BE2C (cell line): ENCODE measurements around the gene FARS2.

Experiments used
- DNase-seq: peaks from one replicate; pipeline ENCODE4 v3.0.0-alpha.2; 2020
- H3K27me3 ChIP-seq: fragments of 250-450 bp; sonication (Bioruptor Pico); 2 replicates; pipeline ENCODE4 v1.5.1; 2020; ENCODE audit warnings: mild to moderate bottlenecking
- H3K36me3 ChIP-seq: fragments of 250-450 bp; sonication (Bioruptor Pico); 2 replicates; pipeline ENCODE4 v1.5.1; 2020; ENCODE audit warnings: mild to moderate bottlenecking
- H3K4me1 ChIP-seq: fragments of 250-450 bp; sonication (Bioruptor Pico); 2 replicates; pipeline ENCODE4 v1.5.1; 2020
- H3K4me3 ChIP-seq: 2 replicates; pipeline ENCODE4 v1.5.1; 2011; ENCODE audit warnings: low read depth, low read length
- H3K9me3 ChIP-seq: fragments of 250-450 bp; sonication (Bioruptor Pico); 2 replicates; pipeline ENCODE4 v1.5.1; 2020
- TF ChIP-seq, protein P1 (sequence below): IDR thresholded peaks from 2 replicates; pipeline ENCODE4 v1.5.1; 2012; ENCODE audit warnings: mild to moderate bottlenecking, low read depth, low read length

Gene FARS2

DNA sequence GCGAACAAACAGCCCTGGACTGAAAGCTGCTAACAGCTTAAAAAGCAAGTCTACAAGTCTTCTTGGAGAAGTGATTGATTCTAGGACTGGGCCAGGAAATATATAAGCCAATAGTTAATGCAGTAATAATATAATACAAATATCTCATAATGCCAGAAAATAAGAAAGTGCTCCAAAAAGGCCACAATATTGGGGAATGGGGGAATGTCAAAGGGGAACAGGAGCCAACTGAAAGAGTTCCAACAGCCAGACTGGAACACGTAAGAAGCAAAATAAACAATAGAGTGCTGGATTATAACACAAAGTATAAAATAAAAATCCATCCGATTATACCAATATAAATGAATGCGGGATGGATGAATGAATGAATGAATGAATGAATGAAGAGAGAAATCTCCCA lies 449.6 kb downstream of the FARS2 start:
- Histone ChIP-seq H3K27me3 (no peaks in the 10 kb centered on the region), H3K4me1 (peaks cover 2% of the 10 kb centered on the region; the same call in 1 of the 2 replicates)

DNA sequence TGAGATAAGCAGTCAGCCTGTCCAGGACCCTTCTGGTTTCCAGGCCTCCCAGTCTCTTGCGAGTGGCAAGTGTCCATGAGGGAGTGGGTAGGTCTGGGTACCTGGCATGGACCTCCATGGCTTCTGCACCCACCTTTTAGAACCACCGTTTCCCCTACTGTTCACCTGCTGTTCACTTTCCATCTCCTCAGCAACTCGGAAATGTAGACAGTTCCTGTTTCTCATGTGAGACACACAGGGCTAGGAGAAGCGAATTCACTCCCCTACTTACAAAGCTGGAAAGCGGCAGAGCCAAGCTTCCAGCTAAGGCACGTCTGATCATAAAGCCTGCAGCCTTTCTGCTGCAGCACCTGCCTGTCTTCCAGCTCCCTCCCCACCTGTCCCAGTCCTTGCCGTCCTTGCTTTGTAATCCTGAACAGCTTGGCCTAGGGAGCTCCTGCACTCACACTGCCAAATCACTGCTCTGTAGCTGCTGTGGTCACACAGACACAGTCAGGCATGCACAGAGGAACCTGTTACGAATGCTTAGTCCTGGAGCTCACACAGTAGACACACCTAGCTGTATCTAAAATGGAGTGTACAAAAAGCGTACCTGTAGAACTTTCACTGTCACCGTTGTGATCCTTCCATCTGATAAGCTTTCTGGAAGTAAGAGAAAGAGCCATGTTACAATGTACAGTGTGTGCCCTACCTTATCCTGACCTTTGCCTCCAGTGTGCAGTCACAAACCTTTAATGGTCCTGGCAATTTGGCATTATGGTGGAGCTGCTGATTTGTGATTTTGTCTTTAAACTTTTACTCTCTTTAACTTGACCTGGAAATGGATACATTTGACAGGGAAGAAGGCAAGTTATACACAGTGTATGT lies 451.3 kb downstream of the FARS2 start:
- TF ChIP-seq, protein P1, sequence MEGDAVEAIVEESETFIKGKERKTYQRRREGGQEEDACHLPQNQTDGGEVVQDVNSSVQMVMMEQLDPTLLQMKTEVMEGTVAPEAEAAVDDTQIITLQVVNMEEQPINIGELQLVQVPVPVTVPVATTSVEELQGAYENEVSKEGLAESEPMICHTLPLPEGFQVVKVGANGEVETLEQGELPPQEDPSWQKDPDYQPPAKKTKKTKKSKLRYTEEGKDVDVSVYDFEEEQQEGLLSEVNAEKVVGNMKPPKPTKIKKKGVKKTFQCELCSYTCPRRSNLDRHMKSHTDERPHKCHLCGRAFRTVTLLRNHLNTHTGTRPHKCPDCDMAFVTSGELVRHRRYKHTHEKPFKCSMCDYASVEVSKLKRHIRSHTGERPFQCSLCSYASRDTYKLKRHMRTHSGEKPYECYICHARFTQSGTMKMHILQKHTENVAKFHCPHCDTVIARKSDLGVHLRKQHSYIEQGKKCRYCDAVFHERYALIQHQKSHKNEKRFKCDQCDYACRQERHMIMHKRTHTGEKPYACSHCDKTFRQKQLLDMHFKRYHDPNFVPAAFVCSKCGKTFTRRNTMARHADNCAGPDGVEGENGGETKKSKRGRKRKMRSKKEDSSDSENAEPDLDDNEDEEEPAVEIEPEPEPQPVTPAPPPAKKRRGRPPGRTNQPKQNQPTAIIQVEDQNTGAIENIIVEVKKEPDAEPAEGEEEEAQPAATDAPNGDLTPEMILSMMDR: no peak
- Histone ChIP-seq H3K27me3 (no peaks in the 10 kb centered on the region), H3K9me3 (no peaks in the 10 kb centered on the region), H3K4me1 (peaks cover under 1% of the 10 kb centered on the region; the same call in 1 of the 2 replicates), H3K36me3 (no peaks in the 10 kb centered on the region), H3K4me3 (no peak overlapping the region)
- no peak for DNase-seq

More for the DNA sequence above, 449.6 kb downstream of the FARS2 start:
- TF ChIP-seq, protein P1: no peak
- H3K9me3 ChIP-seq: no peaks in the 10 kb centered on the region
- DNase-seq: no peak
- H3K4me3 ChIP-seq: no peak overlapping the region
- H3K36me3 ChIP-seq: no peaks in the 10 kb centered on the region

DNA sequence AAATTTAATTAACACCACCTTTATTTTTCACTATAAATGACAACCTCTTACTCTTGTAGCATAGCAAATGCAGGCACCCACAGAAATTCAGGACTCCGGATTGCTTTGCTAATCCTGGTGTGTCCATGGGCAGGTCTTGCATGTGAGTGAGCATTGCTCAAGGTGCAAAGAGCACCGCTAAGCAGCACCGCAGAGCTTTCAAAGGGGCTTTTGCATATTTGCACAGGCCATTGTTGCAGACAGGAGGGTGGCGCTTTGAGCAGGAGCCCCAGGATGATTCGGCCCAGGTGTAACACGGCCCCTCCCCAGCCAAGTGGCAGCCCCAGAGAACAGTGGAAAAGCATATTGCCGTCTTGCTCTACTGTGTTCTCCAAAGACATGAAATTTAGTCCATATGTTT lies 452.2 kb downstream of the FARS2 start:
- H3K9me3 ChIP-seq: no peaks in the 10 kb centered on the region
- H3K4me3 ChIP-seq: no peak overlapping the region
- H3K36me3 ChIP-seq: no peaks in the 10 kb centered on the region
- no peaks in the 10 kb centered on the region for H3K27me3 ChIP-seq
- H3K4me1 ChIP-seq: no peaks in the 10 kb centered on the region
- DNase-seq: no peak
- TF ChIP-seq, protein P1: no peak

DNA sequence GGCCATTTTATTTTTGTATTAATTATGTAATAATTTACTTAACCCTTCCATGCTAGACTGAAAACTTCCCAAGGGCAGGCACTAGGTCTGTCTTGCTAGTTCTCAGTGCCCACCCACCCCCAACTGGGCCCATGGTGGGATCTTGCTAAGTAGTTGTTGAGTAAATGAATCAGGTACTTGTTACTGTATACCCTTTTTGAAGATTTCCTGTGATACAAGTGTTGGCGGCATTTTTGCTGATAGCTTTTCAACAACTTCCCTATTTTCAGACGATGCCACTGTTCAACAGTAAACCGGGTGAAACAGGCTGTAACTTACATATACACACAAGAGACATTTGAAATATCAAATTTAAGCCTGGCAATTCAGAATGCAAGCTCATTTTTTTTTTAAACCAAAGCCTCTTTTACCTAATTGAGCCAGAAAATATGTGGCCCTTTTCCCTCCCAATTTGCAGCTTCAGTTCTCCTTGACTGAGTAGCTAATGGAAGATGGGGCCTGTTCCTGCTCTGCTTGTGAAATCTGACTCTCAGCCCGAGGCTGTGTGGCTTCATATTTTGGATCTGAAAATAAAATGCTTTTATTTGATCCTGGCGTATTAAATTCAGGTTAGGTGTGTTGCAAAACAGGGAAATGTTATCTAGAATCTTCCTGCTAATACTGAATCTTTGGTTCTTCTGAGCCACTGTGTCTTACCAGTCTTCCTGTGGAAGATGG lies 457.1 kb downstream of the FARS2 start:
- Histone ChIP-seq H3K4me1 (no peaks in the 10 kb centered on the region), H3K36me3 (no peaks in the 10 kb centered on the region), H3K9me3 (no peaks in the 10 kb centered on the region), H3K27me3 (no peaks in the 10 kb centered on the region), H3K4me3 (no peak overlapping the region)
- TF ChIP-seq, protein P1: no peak
- no peak for DNase-seq

DNA sequence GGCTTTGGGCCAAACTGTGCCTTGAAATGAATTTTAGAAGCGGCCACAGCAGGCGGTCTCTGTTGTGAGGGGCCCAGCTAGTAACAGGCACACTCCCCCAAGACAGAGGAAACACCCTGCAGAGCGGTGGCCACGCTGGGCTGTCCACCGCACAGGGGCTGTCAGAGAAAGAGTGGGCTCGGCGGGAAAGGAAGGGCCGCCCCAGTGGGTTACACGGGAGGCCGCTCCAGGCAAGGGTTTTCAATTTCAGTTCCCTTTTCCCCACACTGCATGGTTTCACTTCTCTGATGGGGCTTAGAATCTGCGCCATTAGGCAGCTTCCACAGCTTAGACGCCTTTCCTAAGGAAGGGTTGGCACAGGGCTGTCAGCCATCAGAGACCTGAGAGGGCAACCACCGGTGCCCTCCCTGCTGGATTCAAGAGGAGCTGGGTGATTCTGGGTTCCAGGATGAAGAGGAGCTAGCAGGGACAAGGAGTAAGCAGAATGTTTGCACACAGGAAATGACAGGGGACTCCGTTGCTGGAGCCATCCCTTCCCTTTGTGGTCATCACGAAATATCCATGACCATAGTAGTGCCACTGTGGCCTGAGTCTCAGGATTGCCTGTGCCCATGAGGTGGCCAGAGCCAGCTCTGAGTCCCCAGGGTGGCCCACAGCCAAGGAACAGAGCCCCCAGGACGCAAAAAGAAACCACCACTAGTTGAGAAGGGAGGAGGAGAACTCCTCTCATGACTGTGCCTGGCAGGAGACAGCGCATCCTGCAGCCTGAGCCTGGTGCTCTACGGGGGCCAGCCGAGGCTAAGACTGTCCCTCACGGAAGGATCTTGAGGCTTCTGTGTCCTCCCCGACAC lies 462.8 kb downstream of the FARS2 start:
- Histone ChIP-seq H3K9me3 (no peaks in the 10 kb centered on the region), H3K36me3 (no peaks in the 10 kb centered on the region), H3K4me1 (no peaks in the 10 kb centered on the region), H3K27me3 (no peaks in the 10 kb centered on the region), H3K4me3 (no peak overlapping the region)
- no peak for DNase-seq
- TF ChIP-seq, protein P1: no peak
